Activated CD4-positive, alpha-beta T cell treated with anti-CD3 and anti-CD28 coated beads, Interleukin-2, amount 10 ng/mL, durations not matched to agents 7 days and 5 days (primary cell): Measurements from ENCODE around the gene COG3. TPM values are rescaled to one million over a fixed set of nuclear protein-coding genes. Genes with fewer than 3 reads are reported as not detected.

Experiments used
- CTCF ChIA-PET: fragments of 350-600 bp; sonication (Branson Sonifier 250); formaldehyde crosslinking; loops from one replicate; lab custom pipeline; 2021; ENCODE audit warnings: antibody characterized with exemption; lab: Charles Lee
- POLR2A ChIA-PET: fragments of 350-600 bp; sonication (Branson Sonifier 250); formaldehyde crosslinking; loops from one replicate; lab custom pipeline; 2021; ENCODE audit warnings: antibody characterized with exemption; lab: Charles Lee
- DNase-seq: peaks from one replicate; pipeline ENCODE4 v3.0.0-alpha.2; 2020
- H3K27ac Mint-ChIP-seq: one replicate; pipeline ENCODE4 v1.8.0; 2021; ENCODE audit warnings: mild to moderate bottlenecking, moderate library complexity, mixed read lengths
- H3K27me3 Mint-ChIP-seq: one replicate; pipeline ENCODE4 v1.8.0; 2021; ENCODE audit warnings: mixed read lengths
- H3K36me3 Mint-ChIP-seq: one replicate; pipeline ENCODE4 v1.8.0; 2021; ENCODE audit warnings: low read depth, mixed read lengths
- H3K4me1 Mint-ChIP-seq: one replicate; pipeline ENCODE4 v1.8.0; 2021; ENCODE audit warnings: mixed read lengths
- H3K4me3 Mint-ChIP-seq: one replicate; pipeline ENCODE4 v1.8.0; 2021; ENCODE audit warnings: mild to moderate bottlenecking, moderate library complexity, mixed read lengths
- H3K9me3 Mint-ChIP-seq: one replicate; pipeline ENCODE4 v1.8.0; 2021; ENCODE audit warnings: mixed read lengths
- total RNA-seq, 2 experiments: library from RNA; stranded (reverse); gene quantifications; one replicate each; pipeline ENCODE4 v1.2.3, GENCODE V29; 2021

The COG3 gene
- total RNA-seq, 2 experiments from 2014 or later = 20.9 to 25.0 TPM

GRCh38 chr13:45490068-45490467, 25.3 kb downstream of the COG3 start:
- ChIA-PET CTCF (no interaction called here), POLR2A (no interaction called here)
- no peaks in the 10 kb centered on the region for H3K4me1 Mint-ChIP-seq
- no peak overlapping the region for H3K4me3 Mint-ChIP-seq
- H3K27ac Mint-ChIP-seq = no peak overlapping the region
- H3K27me3 Mint-ChIP-seq = no peaks in the 10 kb centered on the region
- peaks cover 28% of the 10 kb centered on the region for H3K36me3 Mint-ChIP-seq
- peak; percentile 12 for DNase-seq
- H3K9me3 Mint-ChIP-seq = no peaks in the 10 kb centered on the region

GRCh38 chr13:45492538-45492937, 27.8 kb downstream of the COG3 start:
- H3K9me3 Mint-ChIP-seq = no peaks in the 10 kb centered on the region
- no peak for DNase-seq
- no peak overlapping the region for H3K27ac Mint-ChIP-seq
- ChIA-PET POLR2A (interaction anchor here (0.8 kb wide), 1 partner anchor 1143 kb away, joined by 3 read pairs; no protein-coding TSS in a partner anchor), CTCF (interaction anchor here (0.6 to 0.9 kb wide), 2 partner anchors 122 to 509 kb away, joined by 3 to 4 read pairs; no protein-coding TSS in a partner anchor)
- H3K4me1 Mint-ChIP-seq = no peaks in the 10 kb centered on the region
- H3K36me3 Mint-ChIP-seq = peaks cover 24% of the 10 kb centered on the region
- no peak overlapping the region for H3K4me3 Mint-ChIP-seq
- H3K27me3 Mint-ChIP-seq = no peaks in the 10 kb centered on the region

DNA sequence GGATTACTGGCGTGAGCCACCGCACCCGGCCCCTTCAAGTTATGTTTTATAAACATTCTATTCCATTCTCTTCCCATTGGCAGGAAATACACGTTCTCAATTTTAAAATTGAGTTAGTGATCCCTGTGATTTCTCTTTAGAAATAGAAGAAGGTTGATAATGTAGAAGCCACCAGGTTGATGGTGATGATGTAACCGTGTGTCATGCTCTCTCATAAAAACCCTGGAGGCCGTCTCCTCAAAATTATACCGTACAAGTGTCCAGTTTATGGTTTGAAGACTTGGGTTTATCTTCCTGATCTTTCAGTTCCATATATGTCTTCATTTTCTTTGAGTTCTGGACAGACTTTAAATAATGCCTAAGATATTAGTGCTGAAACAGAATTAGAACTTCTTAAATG, 32.2 kb downstream of the COG3 start:
- H3K4me3 Mint-ChIP-seq = no peak overlapping the region
- peaks cover 10% of the 10 kb centered on the region for H3K4me1 Mint-ChIP-seq
- peaks cover 44% of the 10 kb centered on the region for H3K36me3 Mint-ChIP-seq
- H3K27me3 Mint-ChIP-seq = no peaks in the 10 kb centered on the region
- H3K9me3 Mint-ChIP-seq = no peaks in the 10 kb centered on the region
- DNase-seq = no peak
- ChIA-PET POLR2A (no interaction called here), CTCF (no interaction called here)
- peak overlapping the region; percentile 51 for H3K27ac Mint-ChIP-seq

- no peak overlapping the region for H3K27ac Mint-ChIP-seq
- no peaks in the 10 kb centered on the region for H3K9me3 Mint-ChIP-seq
- ChIA-PET POLR2A (no interaction called here), CTCF (interaction anchor here (0.7 kb wide), 1 partner anchor 847 kb away, joined by 3 read pairs; no protein-coding TSS in a partner anchor)
- no peak overlapping the region for H3K4me3 Mint-ChIP-seq
- DNase-seq = no peak
- peaks cover 10% of the 10 kb centered on the region for H3K4me1 Mint-ChIP-seq
- H3K27me3 Mint-ChIP-seq = no peaks in the 10 kb centered on the region
- peaks cover 51% of the 10 kb centered on the region for H3K36me3 Mint-ChIP-seq
Measured at GRCh38 chr13:45500492-45501174, 35.9 kb downstream of the COG3 start.

DNA sequence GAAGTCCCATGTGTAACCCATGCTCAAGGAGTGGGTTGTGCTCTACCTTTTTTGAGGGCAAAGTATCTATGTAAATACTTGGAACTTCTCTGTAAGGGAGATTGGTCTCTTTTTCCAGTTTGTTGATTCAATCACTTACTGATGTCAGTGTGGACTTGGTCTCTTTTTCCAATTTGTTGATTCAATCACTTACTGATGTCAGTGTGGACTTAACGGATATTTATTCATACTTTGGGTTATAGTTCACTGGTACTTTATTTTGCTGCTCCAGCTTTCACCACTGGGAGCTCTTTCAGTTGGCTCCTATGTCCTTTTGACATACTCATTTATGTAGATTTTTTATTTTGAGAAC, 36.4 kb downstream of the COG3 start:
- Mint-ChIP-seq H3K27me3 (no peaks in the 10 kb centered on the region), H3K9me3 (no peaks in the 10 kb centered on the region), H3K4me3 (no peak overlapping the region), H3K27ac (no peak overlapping the region), H3K36me3 (peaks cover 54% of the 10 kb centered on the region), H3K4me1 (peaks cover 10% of the 10 kb centered on the region)
- POLR2A ChIA-PET = no interaction called here
- DNase-seq = no peak
- CTCF ChIA-PET = no interaction called here

GRCh38 chr13:45503658-45504057, 38.9 kb downstream of the COG3 start:
- no peak for DNase-seq
- peaks cover 10% of the 10 kb centered on the region for H3K4me1 Mint-ChIP-seq
- no peaks in the 10 kb centered on the region for H3K27me3 Mint-ChIP-seq
- peaks cover 43% of the 10 kb centered on the region for H3K36me3 Mint-ChIP-seq
- H3K27ac Mint-ChIP-seq = no peak overlapping the region
- ChIA-PET CTCF (interaction anchor here (0.7 kb wide), 1 partner anchor 15 kb away, joined by 3 read pairs; no protein-coding TSS in a partner anchor), POLR2A (no interaction called here)
- H3K4me3 Mint-ChIP-seq = no peak overlapping the region
- H3K9me3 Mint-ChIP-seq = no peaks in the 10 kb centered on the region

DNA sequence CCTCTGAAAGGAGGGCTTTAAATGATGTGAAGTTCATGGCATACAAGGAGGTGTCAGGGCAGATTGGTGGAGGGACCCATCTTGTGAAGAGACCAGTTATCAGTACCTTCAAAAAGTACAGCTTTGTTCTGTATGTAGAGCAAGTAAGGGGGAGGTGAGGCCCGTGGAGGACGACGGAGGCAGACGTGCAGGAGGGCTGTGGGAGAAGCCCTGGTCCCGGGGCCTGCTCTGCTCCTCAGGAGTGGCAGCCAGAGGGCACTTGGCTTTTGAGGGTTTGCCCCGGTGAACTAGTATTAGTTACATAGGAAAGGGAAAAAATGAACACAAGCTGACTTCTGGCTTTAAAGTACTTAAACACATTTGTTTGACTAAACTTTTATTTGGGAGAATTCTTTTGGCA, 42.1 kb downstream of the COG3 start:
- H3K4me3 Mint-ChIP-seq = no peak overlapping the region
- no peak overlapping the region for H3K27ac Mint-ChIP-seq
- peaks cover 30% of the 10 kb centered on the region for H3K36me3 Mint-ChIP-seq
- no peaks in the 10 kb centered on the region for H3K27me3 Mint-ChIP-seq
- CTCF ChIA-PET = no interaction called here
- peaks cover 1% of the 10 kb centered on the region for H3K4me1 Mint-ChIP-seq
- POLR2A ChIA-PET = no interaction called here
- H3K9me3 Mint-ChIP-seq = no peaks in the 10 kb centered on the region
- no peak for DNase-seq

DNA sequence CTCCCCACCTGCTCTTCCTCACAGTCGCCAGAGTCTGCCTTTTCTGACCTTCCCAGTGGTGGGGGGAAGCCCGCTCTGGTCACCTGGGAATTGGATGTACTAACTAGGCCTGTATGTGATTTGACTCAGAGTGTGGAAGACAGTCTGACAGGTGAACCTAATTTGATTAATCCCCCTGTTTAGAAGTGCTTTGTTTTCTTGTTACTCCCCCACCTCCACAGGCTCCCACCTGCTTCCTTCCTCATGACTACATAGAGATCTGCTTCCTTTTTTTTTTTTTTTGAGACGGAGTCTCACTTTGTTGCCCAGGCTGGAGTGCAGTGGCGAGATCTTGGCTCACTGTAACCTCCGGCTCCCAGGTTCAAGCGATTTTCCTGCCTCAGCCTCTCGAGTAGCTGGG, 44.0 kb downstream of the COG3 start:
- Mint-ChIP-seq H3K27ac (no peak overlapping the region), H3K9me3 (no peaks in the 10 kb centered on the region), H3K27me3 (no peaks in the 10 kb centered on the region), H3K4me3 (no peak overlapping the region), H3K4me1 (peaks cover 4% of the 10 kb centered on the region), H3K36me3 (peaks cover 31% of the 10 kb centered on the region)
- DNase-seq = no peak
- POLR2A ChIA-PET = no interaction called here
- CTCF ChIA-PET = no interaction called here

GRCh38 chr13:45510672-45511071, 45.9 kb downstream of the COG3 start:
- peaks cover 4% of the 10 kb centered on the region for H3K4me1 Mint-ChIP-seq
- no peaks in the 10 kb centered on the region for H3K27me3 Mint-ChIP-seq
- no peak overlapping the region for H3K27ac Mint-ChIP-seq
- ChIA-PET POLR2A (interaction anchor here (0.9 kb wide), 1 partner anchor 11 kb away, joined by 3 read pairs; no protein-coding TSS in a partner anchor), CTCF (interaction anchor here (1.0 kb wide), 1 partner anchor 10 kb away, joined by 3 read pairs; no protein-coding TSS in a partner anchor)
- no peak for DNase-seq
- no peak overlapping the region for H3K4me3 Mint-ChIP-seq
- H3K36me3 Mint-ChIP-seq = peaks cover 33% of the 10 kb centered on the region
- H3K9me3 Mint-ChIP-seq = no peaks in the 10 kb centered on the region

DNA sequence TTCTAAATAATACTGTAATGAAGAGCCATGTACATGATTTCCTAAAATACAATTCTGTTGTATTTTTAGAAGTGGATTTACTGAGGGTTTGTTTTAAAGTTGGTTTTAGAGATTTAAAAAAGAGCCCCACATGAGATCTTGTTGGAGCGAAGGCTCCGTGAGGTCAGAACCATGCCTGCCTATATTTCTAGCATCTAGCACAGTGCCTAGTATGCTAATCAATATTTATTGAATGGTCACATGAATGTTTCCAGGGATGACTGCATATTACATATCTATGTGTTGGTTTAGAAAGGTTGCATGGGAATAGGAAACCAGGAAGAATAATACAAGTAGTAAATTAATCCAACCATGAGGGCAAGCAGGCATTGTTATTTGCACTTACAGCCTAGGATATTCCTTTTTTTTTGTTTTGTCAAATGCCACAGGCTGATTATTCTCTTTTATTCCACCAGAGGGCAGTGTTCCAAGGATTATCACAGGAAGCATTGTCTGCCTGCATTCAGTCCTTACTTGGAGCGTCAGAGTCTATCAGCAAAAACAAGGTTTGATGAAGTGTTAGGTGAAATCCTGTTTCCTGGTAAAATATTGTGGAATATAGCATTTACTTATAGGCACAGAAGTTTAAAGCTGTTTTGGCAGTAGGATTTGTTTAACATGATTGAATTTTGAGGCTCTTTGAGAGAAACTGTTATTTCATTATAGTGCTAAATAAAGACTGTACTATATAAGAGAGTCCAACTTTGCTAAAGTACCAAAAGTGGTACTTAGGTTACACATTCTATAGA, 46.8 kb downstream of the COG3 start:
- H3K27me3 Mint-ChIP-seq = no peaks in the 10 kb centered on the region
- ChIA-PET CTCF (no interaction called here), POLR2A (no interaction called here)
- H3K27ac Mint-ChIP-seq = no peak overlapping the region
- peak; percentile 53 for DNase-seq
- H3K9me3 Mint-ChIP-seq = no peaks in the 10 kb centered on the region
- H3K36me3 Mint-ChIP-seq = peaks cover 30% of the 10 kb centered on the region
- H3K4me3 Mint-ChIP-seq = no peak overlapping the region
- H3K4me1 Mint-ChIP-seq = peaks cover 5% of the 10 kb centered on the region

GRCh38 chr13:45512098-45512496, 47.4 kb downstream of the COG3 start:
- Mint-ChIP-seq H3K27me3 (no peaks in the 10 kb centered on the region), H3K36me3 (peaks cover 35% of the 10 kb centered on the region), H3K9me3 (no peaks in the 10 kb centered on the region), H3K27ac (peak overlapping the region; percentile 20), H3K4me3 (no peak overlapping the region), H3K4me1 (peaks cover 5% of the 10 kb centered on the region)
- DNase-seq = no peak
- ChIA-PET POLR2A (no interaction called here), CTCF (interaction anchor here (0.6 kb wide), 1 partner anchor 112 kb away, joined by 4 read pairs; no protein-coding TSS in a partner anchor)

DNA sequence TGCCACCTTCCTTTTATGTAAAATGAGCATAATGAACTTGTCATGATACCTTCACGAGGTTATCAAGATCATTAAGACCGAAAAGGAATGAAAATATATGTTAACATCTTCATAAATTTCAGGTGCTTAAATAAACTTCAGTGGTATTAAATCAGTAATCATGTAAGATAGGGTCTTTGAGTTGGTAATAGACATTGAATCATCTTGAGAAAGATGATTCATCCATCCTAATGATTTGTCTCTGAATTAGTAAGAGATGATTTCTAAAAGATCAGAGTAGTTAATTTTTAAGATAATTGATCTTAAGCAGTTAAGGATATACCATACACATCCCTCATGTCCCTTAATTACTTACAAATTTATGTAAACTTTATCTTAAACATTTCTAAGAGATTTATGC, 52.0 kb downstream of the COG3 start:
- CTCF ChIA-PET = no interaction called here
- H3K4me1 Mint-ChIP-seq = peaks cover 19% of the 10 kb centered on the region
- no peaks in the 10 kb centered on the region for H3K27me3 Mint-ChIP-seq
- H3K36me3 Mint-ChIP-seq = peaks cover 58% of the 10 kb centered on the region
- no peak for DNase-seq
- no peak overlapping the region for H3K4me3 Mint-ChIP-seq
- POLR2A ChIA-PET = no interaction called here
- H3K9me3 Mint-ChIP-seq = no peaks in the 10 kb centered on the region
- H3K27ac Mint-ChIP-seq = no peak overlapping the region
